ENCODE data around the gene SHH.

SHH gene

GRCh38 chr7:155790666-155791065 is 21.6 kb downstream of the SHH start:
- DNase-seq: no peak

- no peak for DNase-seq
Measured at GRCh38 chr7:155789001-155789725, 23.1 kb downstream of the SHH start.

GRCh38 chr7:155788616-155789000 is 23.7 kb downstream of the SHH start:
- no peak for DNase-seq

- DNase-seq: no peak
Measured at GRCh38 chr7:155787171-155787851, 25.0 kb downstream of the SHH start.

GRCh38 chr7:155786491-155786890 is 25.8 kb downstream of the SHH start:
- DNase-seq: no peak

- DNase-seq: no peak
Measured at GRCh38 chr7:155785536-155785935, 26.7 kb downstream of the SHH start.

- no peak for DNase-seq
Measured at GRCh38 chr7:155782466-155782865, 29.8 kb downstream of the SHH start.

GRCh38 chr7:155781433-155781832 is 30.8 kb downstream of the SHH start:
- no peak for DNase-seq

- DNase-seq: no peak
Measured at GRCh38 chr7:155780884-155781283, 31.4 kb downstream of the SHH start.

- no peak for DNase-seq
Measured at GRCh38 chr7:155778349-155778748, 33.9 kb downstream of the SHH start.

- no peak for DNase-seq
Measured at GRCh38 chr7:155776606-155777005, 35.7 kb downstream of the SHH start.

- no peak for DNase-seq
Measured at GRCh38 chr7:155775691-155776090, 36.6 kb downstream of the SHH start.

- DNase-seq: no peak
Measured at GRCh38 chr7:155774947-155775346, 37.3 kb downstream of the SHH start.

GRCh38 chr7:155773531-155773930 is 38.7 kb downstream of the SHH start:
- DNase-seq: no peak

GRCh38 chr7:155770241-155770640 is 42.0 kb downstream of the SHH start:
- DNase-seq: no peak

GRCh38 chr7:155769701-155770100 is 42.6 kb downstream of the SHH start:
- DNase-seq: no peak

- no peak for DNase-seq
Measured at GRCh38 chr7:155766966-155767916, 45.0 kb downstream of the SHH start.

GRCh38 chr7:155766386-155766785 is 45.9 kb downstream of the SHH start:
- DNase-seq: no peak

GRCh38 chr7:155765458-155765857 is 46.8 kb downstream of the SHH start:
- DNase-seq: no peak

GRCh38 chr7:155764438-155764793 is 47.8 kb downstream of the SHH start:
- no peak for DNase-seq

- DNase-seq: no peak
Measured at GRCh38 chr7:155763691-155764437, 48.4 kb downstream of the SHH start.

GRCh38 chr7:155763122-155763521 is 49.1 kb downstream of the SHH start:
- DNase-seq: no peak

- DNase-seq: no peak
Measured at GRCh38 chr7:155762655-155763054, 49.6 kb downstream of the SHH start.

All from NCI-H446 (cell line).